ENCODE results near the gene TLR4. TPM values are rescaled to one million over a fixed set of nuclear protein-coding genes. Genes with fewer than 3 reads are reported as not detected.

The TLR4 gene
- total RNA-seq, 1 experiment from 2014 or later, result 0.07 TPM

GRCh38 chr9:117747386-117747970 lies 43.3 kb downstream of the TLR4 start:
- Histone ChIP-seq H3K79me2 (ENCODE audit: insufficient read depth, low read length) (no peaks in the 10 kb centered on the region), H3K27me3 (ENCODE audit: insufficient read depth, low read length) (no peaks in the 10 kb centered on the region), H3K27ac (ENCODE audit: insufficient read length, low read depth, low read length) (no peak overlapping the region), H2AK5ac (ENCODE audit: insufficient read length, low read length) (no peak overlapping the region), H2BK20ac (ENCODE audit: low read depth, low read length, poor library complexity, severe bottlenecking) (no peak overlapping the region), H3K56ac (ENCODE audit: insufficient read length, low read depth, low read length) (no peak overlapping the region), H3K4me1 (ENCODE audit: insufficient read depth, low read length) (no peaks in the 10 kb centered on the region), H3K79me1 (ENCODE audit: insufficient read depth, low read depth, low read length, poor library complexity, severe bottlenecking) (no peaks in the 10 kb centered on the region), H2BK5ac (ENCODE audit: insufficient read length, low read length) (no peak overlapping the region), H3T11ph (ENCODE audit: low read length) (no peak overlapping the region), H3K23me2 (ENCODE audit: insufficient read length, low read depth, low read length, poor library complexity, severe bottlenecking) (no peaks in the 10 kb centered on the region), H4K20me1 (ENCODE audit: control insufficient read depth, insufficient read depth, insufficient read length) (no peaks in the 10 kb centered on the region), H4K5ac (ENCODE audit: insufficient read length, low read depth, low read length) (no peak overlapping the region), H2BK15ac (ENCODE audit: low read depth, low read length) (no peak overlapping the region), H3K4me2 (ENCODE audit: insufficient read depth, insufficient read length, low read length) (no peak overlapping the region), H4K8ac (replicated peaks; ENCODE audit: insufficient read length, low read depth, low read length) (no peak overlapping the region), H2BK120ac (ENCODE audit: low read depth, low read length, poor library complexity, severe bottlenecking) (no peak overlapping the region), H4K91ac (ENCODE audit: insufficient read length, low read depth, low read length) (no peak overlapping the region), H3K18ac (ENCODE audit: insufficient read length, low read depth, low read length) (no peak overlapping the region), H3K14ac (ENCODE audit: insufficient read depth, low read length) (no peak overlapping the region), H3K23ac (ENCODE audit: insufficient read length, low read depth, low read length) (no peak overlapping the region), H3K9ac (ENCODE audit: extremely low read depth, insufficient read length, low read length) (no peak overlapping the region), H2BK12ac (ENCODE audit: insufficient read length, low read depth, low read length) (no peak overlapping the region), H3K4ac (ENCODE audit: low read depth, low read length) (no peak overlapping the region), H3K9me3 (ENCODE audit: control insufficient read depth, low read depth, low read length) (no peaks in the 10 kb centered on the region), H2AFZ (ENCODE audit: low read length) (no peak overlapping the region)
- peaks cover 0 to 2% of the 10 kb centered on the region in 2 experiments; a peak in 1 of 4 replicates for H3K4me1 Mint-ChIP-seq
- H3K27me3 Mint-ChIP-seq (ENCODE audit: low read depth), result no peaks in the 10 kb centered on the region; the same call in 1 of the 2 replicates
- H3K4me3 Mint-ChIP-seq, result no peak overlapping the region
- H3K27ac Mint-ChIP-seq, result no peak overlapping the region
- no peaks in the 10 kb centered on the region; a peak in 1 of 7 replicates for H3K36me3 Mint-ChIP-seq (ENCODE audit: insufficient read depth in 1 of 3, low read depth in 3 of 3)
- TF ChIP-seq, protein P1, sequence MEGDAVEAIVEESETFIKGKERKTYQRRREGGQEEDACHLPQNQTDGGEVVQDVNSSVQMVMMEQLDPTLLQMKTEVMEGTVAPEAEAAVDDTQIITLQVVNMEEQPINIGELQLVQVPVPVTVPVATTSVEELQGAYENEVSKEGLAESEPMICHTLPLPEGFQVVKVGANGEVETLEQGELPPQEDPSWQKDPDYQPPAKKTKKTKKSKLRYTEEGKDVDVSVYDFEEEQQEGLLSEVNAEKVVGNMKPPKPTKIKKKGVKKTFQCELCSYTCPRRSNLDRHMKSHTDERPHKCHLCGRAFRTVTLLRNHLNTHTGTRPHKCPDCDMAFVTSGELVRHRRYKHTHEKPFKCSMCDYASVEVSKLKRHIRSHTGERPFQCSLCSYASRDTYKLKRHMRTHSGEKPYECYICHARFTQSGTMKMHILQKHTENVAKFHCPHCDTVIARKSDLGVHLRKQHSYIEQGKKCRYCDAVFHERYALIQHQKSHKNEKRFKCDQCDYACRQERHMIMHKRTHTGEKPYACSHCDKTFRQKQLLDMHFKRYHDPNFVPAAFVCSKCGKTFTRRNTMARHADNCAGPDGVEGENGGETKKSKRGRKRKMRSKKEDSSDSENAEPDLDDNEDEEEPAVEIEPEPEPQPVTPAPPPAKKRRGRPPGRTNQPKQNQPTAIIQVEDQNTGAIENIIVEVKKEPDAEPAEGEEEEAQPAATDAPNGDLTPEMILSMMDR (conservative IDR thresholded peaks at IDR 0.05), result no peak
- DNase-seq, result no peak
- WGBS (ENCODE audit: extremely low coverage, insufficient read length, low lambda C conversion rate), result no CpG with 5 or more reads among the region's 5 CpGs
- H3K9me3 Mint-ChIP-seq, result peaks cover 0 to 3% of the 10 kb centered on the region in 2 experiments; a peak in 1 of 5 replicates
